Tibial artery (tissue), 4 donors: ENCODE data around the gene CUX1.

Experiments used
- DNase-seq, 2 donors: peaks; one replicate each; pipeline ENCODE4 v3.0.0-alpha.2; 2019
- H3K27ac ChIP-seq, 2 donors: fragments of 200-600 bp; sonication (generic) in 1 of 2; 1 replicate in 1 of 2; 2 replicates in 1 of 2; pipeline ENCODE4 v1.5.1; 2018 to 2019; ENCODE audit warnings: mild to moderate bottlenecking in 1 of 2
- H3K27me3 ChIP-seq, 2 donors: fragments of 200-600 bp; sonication (generic) in 1 of 2; one replicate each; pipeline versions ENCODE4 v1.5.1 to v1.6.0; 2016 to 2019
- H3K36me3 ChIP-seq, 3 donors: fragments of 200-600 bp; sonication (generic) in 2 of 3; one replicate each; pipeline ENCODE4 v1.5.1; 2016 to 2019; ENCODE audit warnings: mild to moderate bottlenecking in 2 of 3
- H3K4me1 ChIP-seq, 4 donors: fragments of 200-600 bp; sonication (generic) in 2 of 4; 1 replicate in 3 of 4; 2 replicates in 1 of 4; pipeline ENCODE4 v1.5.1; 2016 to 2019
- H3K4me3 ChIP-seq, 2 donors: fragments of 200-600 bp; sonication (generic) in 1 of 2; 1 replicate in 1 of 2; 2 replicates in 1 of 2; pipeline ENCODE4 v1.5.1; 2018 to 2019; ENCODE audit warnings: mild to moderate bottlenecking in 2 of 2
- H3K9me3 ChIP-seq, 3 donors: fragments of 200-600 bp; sonication (generic) in 1 of 3; one replicate each; pipeline ENCODE4 v1.5.1; 2016 to 2019
- CTCF ChIP-seq, 2 experiments: fragments of 200-600 bp in 1 of 2; fragments of 450-650 bp in 1 of 2; IDR thresholded peaks; one replicate each; pipeline ENCODE4 v1.5.1; 2017 to 2019; ENCODE audit warnings: antibody characterized with exemption in 2 of 2, mild to moderate bottlenecking in 1 of 2, moderate library complexity in 1 of 2
- intact Hi-C: fragments of 100-400 bp; cut with DNase I; formaldehyde crosslinking; loops from one replicate; pipeline ENCODE4 v1.15.0; 2023; ENCODE audit warnings: low total_unique reads

CUX1 gene

GRCh38 chr7:102262546-102262945 lies 445.1 kb downstream of the CUX1 start:
- no peak for TF ChIP-seq CTCF (IDR thresholded peaks at IDR 0.05)
- H3K27ac ChIP-seq, result no peak overlapping the region
- no peaks in the 10 kb centered on the region for H3K9me3 ChIP-seq
- H3K36me3 ChIP-seq, result no peaks in the 10 kb centered on the region
- intact Hi-C loops, result no loop called here
- H3K4me3 ChIP-seq, result no peak overlapping the region
- H3K4me1 ChIP-seq, result no peaks in the 10 kb centered on the region
- H3K27me3 ChIP-seq, result no peaks in the 10 kb centered on the region
- no peak for DNase-seq

GRCh38 chr7:102264367-102264891 lies 447.0 kb downstream of the CUX1 start:
- TF ChIP-seq CTCF (IDR thresholded peaks at IDR 0.05), result no peak
- no peaks in the 10 kb centered on the region for H3K36me3 ChIP-seq
- no peaks in the 10 kb centered on the region for H3K9me3 ChIP-seq
- no peaks in the 10 kb centered on the region for H3K27me3 ChIP-seq
- intact Hi-C loops, result no loop called here
- no peaks in the 10 kb centered on the region for H3K4me1 ChIP-seq
- no peak overlapping the region for H3K4me3 ChIP-seq
- no peak overlapping the region for H3K27ac ChIP-seq
- DNase-seq, result no peak

- H3K4me1 ChIP-seq, result no peaks in the 10 kb centered on the region
- H3K9me3 ChIP-seq, result no peaks in the 10 kb centered on the region
- H3K27me3 ChIP-seq, result no peaks in the 10 kb centered on the region
- no peak for TF ChIP-seq CTCF (IDR thresholded peaks at IDR 0.05)
- no peak for DNase-seq
- no peak overlapping the region for H3K4me3 ChIP-seq
- no peak overlapping the region for H3K27ac ChIP-seq
- no peaks in the 10 kb centered on the region for H3K36me3 ChIP-seq
- intact Hi-C loops, result no loop called here
These were observed 449.1 kb downstream of the CUX1 start for GRCh38 chr7:102266541-102266940.

GRCh38 chr7:102268635-102269034 lies 451.2 kb downstream of the CUX1 start:
- Histone ChIP-seq H3K27ac (no peak overlapping the region), H3K9me3 (no peaks in the 10 kb centered on the region), H3K27me3 (no peaks in the 10 kb centered on the region), H3K4me3 (no peak overlapping the region), H3K36me3 (no peaks in the 10 kb centered on the region), H3K4me1 (peaks cover 0 to 7% (median 5%) of the 10 kb centered on the region in 4 donors)
- no peak for DNase-seq
- intact Hi-C loops, result no loop called here
- no peak for TF ChIP-seq CTCF (IDR thresholded peaks at IDR 0.05)

GRCh38 chr7:102270178-102270887 lies 452.9 kb downstream of the CUX1 start:
- Histone ChIP-seq H3K27ac (no peak overlapping the region), H3K4me3 (no peak overlapping the region), H3K27me3 (no peaks in the 10 kb centered on the region), H3K9me3 (no peaks in the 10 kb centered on the region), H3K36me3 (no peaks in the 10 kb centered on the region), H3K4me1 (peaks cover 0 to 7% (median 5%) of the 10 kb centered on the region in 4 donors)
- no peak for TF ChIP-seq CTCF (IDR thresholded peaks at IDR 0.05)
- intact Hi-C loops, result no loop called here
- DNase-seq, result no peak
